NCI-H2107 (cell line): ENCODE data around the gene ENOSF1.

Experiments
- DNase-seq: peaks from one replicate; lab custom pipeline; 2025; lab: John Stamatoyannopoulos, UW

The ENOSF1 gene

GRCh38 chr18:634551-635045 lies 77.8 kb downstream of the ENOSF1 start:
- DNase-seq: no peak

DNA sequence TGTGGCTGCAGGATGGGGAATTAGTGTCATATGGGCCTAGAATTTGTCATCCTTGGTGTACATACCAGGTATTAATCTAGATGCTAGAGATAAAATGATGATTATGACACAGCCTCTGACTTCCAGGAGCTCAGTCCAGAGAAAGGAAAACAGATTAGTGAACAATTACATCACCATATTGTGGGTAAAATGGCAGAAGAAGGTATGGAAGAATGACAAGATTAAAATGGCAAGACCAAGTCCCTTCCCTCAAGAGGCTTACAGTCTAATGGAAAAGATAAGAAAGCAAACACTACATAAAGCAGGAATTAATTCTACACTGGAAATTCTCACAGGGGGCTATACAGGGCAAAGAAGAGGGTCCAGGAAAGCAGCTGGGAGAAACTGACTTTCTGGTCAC lies 80.9 kb downstream of the ENOSF1 start:
- DNase-seq: no peak

GRCh38 chr18:629269-630150 lies 82.9 kb downstream of the ENOSF1 start:
- DNase-seq: no peak

DNA sequence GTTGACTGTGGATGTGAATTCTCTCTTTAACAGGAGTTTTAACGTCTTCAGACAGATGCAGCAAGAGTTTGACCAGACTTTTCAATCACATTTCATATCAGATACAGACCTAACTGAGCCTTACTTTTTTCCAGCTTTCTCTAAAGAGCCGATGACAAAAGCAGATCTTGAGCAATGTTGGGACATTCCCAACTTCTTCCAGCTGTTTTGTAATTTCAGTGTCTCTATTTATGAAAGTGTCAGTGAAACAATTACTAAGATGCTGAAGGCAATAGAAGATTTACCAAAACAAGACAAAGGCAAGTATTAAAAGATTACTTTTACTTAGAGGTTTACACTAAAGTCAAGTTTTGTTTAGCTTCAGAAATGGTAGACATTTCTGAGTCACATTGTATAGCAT lies 85.2 kb downstream of the ENOSF1 start:
- no peak for DNase-seq

DNA sequence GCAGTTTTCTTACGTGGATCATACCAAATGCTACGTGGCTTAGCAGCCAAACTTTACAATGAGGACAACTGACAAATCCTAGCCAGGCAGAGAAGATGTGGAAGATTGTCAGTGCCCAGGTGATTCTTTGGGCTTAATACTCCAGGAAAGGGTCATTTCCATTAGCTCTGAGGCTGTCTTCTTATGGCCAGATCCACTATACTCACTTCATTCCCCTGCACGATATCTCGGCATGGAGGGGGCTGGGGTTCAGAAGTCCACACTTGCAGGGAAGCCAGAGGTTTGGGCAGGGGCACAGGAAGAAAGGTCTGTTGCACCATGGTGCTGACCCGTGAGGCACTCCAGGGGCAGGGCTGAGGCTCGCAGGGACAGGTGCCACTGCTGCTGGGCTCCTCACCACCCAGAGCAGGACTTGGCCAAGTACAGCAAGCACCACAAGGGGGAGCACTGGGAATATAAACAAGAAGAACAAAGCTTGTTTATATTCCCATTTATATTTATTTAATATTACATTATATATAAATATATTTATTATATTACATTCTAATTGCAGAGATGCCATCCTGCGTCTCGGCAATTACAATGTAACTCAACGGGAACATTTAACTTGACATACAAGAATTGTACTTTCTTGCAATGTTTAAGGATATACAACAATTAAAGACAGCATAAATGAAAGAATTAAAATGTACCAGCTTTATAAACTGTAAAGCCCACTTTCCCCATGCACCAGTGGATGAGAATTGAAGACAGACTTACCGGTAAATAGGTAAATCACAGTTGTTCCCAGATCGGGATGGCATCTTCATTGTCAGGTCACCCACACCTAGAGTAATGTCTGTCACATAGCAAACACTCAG lies 88.4 kb downstream of the ENOSF1 start:
- DNase-seq: no peak

DNA sequence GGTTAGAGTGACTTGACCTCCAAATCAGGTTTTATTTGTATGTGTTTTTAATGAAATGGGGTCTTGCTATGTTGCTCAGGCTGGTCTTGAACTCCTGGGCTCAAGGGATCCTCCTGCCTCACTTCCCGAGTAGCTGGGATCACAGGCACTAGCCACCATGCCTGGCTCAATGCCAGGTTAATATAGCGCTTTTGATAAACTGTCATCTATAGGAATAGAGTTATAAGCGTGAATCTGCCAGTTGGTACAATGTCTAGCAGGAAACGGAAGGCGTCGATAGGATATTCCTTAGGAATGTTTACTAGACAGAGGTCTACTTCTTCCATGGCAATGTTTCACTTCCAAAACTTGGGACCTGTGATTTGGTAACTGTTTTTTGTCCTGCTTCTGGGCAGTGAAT lies 90.1 kb downstream of the ENOSF1 start:
- DNase-seq: no peak

- no peak for DNase-seq
Measured at GRCh38 chr18:621291-622043, 91.0 kb downstream of the ENOSF1 start.
